Measurements from ENCODE around the gene SLC41A2.

The SLC41A2 gene

GRCh38 chr12:104928036-104928745, 29.9 kb downstream of the SLC41A2 start:
- no peak for DNase-seq

DNA sequence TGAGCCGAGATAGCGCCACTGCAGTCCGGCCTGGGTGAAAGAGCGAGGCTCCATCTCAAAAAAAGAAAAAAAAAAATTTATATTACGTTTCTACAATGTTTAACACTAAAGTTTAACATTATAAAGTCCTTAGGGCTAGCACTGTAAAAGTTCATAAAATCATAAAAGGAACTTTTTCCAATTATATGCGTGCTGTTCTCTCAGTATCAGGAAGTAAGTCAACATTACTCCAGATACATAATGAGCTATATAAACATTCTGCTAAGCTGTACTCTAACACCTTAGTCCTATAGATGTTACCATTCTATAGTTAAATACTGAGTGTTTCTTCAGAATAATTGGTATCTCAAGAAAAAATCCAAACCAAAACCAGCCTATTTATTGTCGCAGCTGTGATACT, 32.6 kb downstream of the SLC41A2 start:
- DNase-seq = no peak

DNA sequence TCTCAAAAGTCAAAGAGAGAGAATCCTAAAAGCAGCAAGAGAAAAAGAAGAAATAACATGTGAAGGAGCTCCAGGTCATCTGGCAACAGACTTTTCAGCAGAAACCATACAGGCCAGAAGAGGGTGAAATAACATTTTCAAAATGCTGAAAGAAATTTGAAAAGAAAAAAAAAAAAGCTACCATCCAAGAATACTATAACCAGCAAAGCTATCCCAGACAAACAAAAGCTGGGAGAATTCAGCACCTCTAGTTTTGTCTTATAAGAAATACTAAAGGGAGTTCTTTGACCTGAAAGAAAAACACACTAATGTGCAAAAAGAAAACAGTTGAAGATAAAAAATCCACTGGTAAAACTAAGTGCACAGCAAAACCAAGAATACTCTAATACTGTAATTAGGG, 36.8 kb downstream of the SLC41A2 start:
- DNase-seq = no peak

DNA sequence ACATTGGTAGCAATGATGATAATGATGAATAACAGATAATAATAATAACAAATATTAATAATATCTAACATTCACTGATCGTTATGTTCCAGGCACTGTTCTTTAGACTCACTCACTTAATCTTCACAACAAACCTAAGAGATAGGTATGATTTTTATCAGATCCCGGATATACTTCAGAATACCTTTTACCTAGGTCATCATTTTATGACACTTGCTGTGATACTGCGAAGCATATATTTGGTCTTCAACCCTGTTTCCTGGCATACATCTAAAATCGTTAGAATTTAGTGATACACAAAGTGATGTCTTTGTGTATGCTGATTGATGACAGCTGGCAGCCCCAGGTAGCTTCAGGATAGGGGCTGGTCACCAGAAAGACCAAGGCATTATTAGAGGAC, 46.1 kb downstream of the SLC41A2 start:
- no peak for DNase-seq

DNA sequence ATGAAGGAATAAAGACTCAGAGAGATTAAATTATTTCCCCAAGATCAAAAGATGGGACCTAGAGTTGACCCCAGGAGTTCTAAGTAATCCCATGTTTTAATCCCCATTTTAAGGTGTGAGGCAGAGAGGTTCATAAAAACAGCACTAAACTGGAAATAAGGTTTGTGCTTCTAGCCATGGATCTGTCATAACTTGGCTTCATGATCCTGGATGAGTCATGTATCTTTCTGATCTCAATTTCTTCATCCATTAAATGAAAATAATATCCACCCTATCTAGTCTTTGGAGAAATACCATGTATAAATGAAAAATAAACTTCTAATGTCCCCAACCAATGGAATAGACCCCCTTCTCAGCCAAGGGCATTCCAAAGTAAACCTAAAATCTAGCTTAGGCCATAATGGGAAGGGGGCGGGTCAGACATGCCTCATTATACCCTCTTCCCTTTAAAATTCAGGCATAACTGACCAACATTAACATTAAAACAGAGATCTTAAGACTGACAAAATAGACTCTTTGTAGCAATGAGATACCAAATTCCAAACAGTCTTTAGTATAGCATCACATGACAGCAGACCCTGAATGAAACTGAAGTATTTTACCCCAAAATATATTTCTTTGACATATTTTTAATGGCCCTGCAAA, 47.8 kb downstream of the SLC41A2 start:
- DNase-seq = no peak

DNA sequence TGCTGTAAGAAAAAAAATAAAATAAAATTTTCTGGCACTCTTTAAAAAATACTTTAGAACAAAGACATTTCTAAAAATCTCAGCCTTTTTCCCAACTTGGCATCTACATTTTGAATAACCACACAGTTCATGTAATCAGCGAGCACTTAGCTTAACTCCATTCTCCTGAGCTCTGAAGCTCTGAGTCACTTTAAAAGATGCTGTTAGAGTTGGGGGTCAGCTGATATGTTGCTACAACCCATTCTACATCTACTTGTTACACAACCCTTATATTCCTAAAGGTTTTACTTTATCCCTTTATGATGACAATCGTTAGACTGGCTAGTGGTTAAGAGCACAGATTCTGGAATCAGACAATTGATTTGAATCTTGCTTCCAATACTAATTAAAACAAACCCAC, 48.3 kb downstream of the SLC41A2 start:
- DNase-seq = no peak

Data from DMS79 treated with DMSO at 0.1 percent for 48 hours (cell line).